Measurements from ENCODE around the gene CAD.

GRCh38 chr2:27177441-27178351 is 39.5 kb upstream of the CAD start:
- TF ChIP-seq POLR2A (IDR thresholded peaks at IDR 0.05) (no peak), CTCF (IDR thresholded peaks at IDR 0.05) (no peak)

Measured in lower leg skin (tissue), 3 donors.